AG20443 (cell line): Measurements from ENCODE around the gene CCS.
A peak's percentile ranks its signal among the peaks of the same experiment; 100 is the strongest.
"Not testable (repeated sequence)": the region's sequence is repeated elsewhere in the genome, so short reads cannot be mapped to it uniquely, and the experiment has no call there.

Experiments
- DNase-seq: peaks from one replicate; pipeline ENCODE4 v3.0.0; 2012; ENCODE audit warnings: low spot score, mixed read lengths

Gene CCS, protein sequence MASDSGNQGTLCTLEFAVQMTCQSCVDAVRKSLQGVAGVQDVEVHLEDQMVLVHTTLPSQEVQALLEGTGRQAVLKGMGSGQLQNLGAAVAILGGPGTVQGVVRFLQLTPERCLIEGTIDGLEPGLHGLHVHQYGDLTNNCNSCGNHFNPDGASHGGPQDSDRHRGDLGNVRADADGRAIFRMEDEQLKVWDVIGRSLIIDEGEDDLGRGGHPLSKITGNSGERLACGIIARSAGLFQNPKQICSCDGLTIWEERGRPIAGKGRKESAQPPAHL

DNA sequence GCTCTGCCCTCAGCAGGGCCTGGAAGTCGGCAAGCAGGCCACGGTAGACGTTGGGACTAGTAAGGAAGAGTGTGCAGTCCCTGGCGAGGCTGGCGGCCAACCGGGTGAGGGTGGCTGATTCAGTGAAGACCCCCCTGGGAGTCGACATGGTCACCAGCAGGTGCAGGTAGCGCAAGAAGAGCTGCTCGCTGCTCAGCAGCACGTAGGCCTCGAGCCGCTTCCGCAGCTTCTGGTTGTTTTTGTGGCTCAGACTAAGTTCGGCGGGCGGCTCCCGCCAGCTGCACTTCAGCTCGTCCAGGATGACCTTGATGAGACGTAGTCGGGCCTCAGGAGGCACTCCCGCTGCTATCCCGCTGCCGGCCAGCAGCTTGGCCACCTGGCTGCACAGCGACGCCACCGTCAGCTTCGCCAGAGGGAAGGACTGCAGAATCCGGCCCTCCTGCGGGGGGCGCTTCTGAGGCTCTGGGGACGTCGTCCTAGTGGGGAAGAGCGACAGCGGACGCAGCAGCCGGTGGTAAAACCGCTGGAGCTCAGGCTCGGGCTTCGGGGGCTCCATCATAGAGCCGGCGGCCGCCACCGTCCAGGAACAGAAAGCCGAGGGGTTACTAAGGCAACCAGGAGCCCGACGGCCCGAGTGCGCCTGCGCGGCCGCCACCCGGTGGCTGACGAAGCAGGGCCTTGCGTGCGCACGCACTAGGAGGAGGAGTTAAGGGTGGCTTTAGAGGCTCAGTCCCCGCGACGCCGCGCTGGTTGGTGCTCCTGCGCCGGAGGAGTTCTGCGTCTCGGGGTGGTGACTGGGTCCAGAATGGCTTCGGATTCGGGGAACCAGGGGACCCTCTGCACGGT, at the start of gene CCS, which contains the start of gene CCDC87:
Gene CCS, plus strand, starts transcription at position 729 of the 846 bp plus-strand sequence. Its CDS starts 77 bp downstream, at position 806.
Gene CCDC87, minus strand, starts transcription at position 607 of the 846 bp plus-strand sequence. Its CDS starts 48 bp downstream, at position 559.
- DNase-seq: peak; percentile 100

DNA sequence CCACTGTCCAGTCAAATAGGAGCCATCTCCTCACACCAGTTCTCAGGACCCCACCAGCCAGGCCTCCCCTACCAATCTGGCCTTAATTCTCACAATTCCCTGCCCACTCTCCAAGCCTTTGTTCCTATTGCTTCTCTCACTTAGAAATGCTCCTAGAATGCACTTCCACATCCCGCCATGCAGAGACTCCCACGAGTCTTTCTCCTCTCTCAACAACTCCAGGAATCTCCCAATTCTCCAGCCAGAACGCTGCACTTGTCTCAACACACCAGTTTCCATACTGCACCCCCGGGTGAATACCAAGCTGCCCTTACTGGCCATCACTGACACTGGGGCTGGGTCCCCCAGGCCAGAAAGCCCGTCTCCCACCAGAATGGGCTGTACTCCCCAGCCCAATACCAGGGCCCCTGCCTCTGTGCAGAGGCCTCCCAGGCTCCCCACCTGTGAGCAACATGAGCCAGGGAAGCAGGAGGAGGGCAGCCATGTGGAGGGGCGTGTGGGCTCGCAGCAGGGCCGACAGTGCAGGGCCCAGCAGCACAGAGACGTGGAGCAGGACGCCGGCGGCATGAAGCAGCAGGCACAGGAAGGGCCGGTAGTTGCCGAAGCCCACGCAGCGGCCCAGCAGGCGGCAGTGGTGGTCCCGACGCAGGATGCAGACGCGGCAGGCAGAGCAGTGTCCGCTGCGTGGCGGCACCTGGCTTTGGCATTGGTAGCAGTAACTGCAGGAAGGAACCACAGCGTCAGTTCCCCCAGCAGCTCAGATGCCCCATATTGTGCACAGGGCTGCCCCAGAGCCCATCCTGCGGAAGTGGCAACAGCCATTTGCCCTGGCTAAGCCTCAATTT, 49.5 kb upstream of the CCS start:
- no peak for DNase-seq

DNA sequence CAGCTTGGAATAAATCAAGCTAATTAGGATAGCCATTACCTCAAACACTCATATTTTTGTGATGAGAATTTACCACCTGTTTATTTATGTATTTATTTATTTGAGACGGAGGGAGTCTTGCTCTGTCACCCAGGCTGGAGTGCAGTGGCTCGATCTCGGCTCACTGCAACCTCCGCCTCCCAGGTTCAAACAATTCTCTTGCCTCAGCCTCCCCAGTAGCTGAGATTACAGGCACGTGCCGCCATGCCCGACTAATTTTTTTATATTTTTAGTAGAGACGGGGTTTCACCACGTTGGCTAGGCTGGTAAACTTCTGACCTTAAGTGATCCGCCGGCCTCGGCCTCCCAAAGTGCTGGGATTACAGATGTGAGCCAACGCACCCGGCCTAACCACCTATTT, 48.0 kb upstream of the CCS start:
- DNase-seq: not testable (repeated sequence)

DNA sequence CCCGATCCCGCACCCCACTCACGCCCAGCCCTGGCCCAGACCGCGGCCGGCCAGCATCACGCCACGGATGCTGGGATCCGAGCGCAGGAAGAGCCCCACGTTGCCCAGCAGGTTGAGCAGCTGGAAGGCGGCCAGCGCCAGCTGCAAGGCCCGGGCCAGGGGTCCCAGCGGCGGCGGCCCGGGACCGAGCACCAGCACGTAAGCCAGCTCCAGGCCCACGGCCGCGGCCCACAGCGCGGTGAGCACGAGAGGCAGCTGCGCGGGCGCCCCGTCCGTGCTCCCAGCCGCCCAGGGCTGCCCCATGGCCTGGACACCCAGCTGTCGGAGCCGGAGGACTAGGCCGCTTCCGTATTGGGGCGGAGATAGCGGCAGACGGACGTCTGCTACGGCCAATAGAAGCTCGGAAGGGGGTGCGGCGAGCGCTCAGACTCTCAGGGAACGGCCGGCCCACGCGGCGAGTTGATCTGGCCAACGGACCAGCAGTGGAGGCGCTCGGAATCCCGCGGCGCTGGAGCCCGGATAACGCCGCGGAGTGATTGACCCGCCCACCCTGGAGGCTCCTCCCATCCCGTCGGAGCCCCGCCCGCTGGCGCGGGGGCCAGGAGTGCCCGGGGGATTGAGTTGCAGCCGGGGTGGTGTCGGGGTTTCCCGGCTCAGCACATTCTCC, 47.2 kb upstream of the CCS start, which contains the start of gene ZDHHC24:
Gene ZDHHC24, minus strand, starts transcription at position 348 of the 667 bp plus-strand sequence. Its CDS starts 45 bp downstream, at position 303.
- DNase-seq: peak; percentile 99

DNA sequence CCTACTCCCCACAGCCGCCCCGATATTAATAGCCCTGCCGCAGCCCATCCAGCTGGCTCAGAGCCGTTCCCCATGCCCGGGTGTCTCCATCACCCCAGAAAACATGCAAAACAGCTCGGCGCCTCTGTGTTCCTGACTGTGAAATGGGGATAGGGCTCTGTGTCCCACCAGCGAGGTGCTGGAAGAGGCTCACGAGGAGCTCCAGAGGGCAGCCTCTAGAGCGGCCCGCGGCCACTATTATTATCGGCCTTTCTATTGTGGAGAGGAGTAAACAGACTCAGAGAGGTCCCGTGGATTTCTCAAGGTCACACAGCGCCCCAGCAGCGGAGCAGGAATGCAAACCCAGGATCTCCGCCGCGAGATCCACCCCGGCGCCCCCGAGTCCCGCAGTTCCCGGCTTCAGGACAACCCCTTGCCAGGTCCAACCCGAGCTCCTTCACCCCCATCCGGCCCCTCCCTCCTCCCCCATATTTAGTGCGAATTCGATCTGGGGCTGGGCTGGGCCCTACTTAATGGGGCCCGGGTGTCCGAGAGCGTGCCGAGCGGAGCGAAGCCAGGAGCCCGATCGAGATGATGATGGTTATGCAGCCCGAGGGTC, 46.5 kb upstream of the CCS start, which contains the start of gene ACTN3:
Gene ACTN3, plus strand, starts transcription at position 536 of the 598 bp plus-strand sequence. Its CDS starts 35 bp downstream, at position 571.
- peak; percentile 43 for DNase-seq

DNA sequence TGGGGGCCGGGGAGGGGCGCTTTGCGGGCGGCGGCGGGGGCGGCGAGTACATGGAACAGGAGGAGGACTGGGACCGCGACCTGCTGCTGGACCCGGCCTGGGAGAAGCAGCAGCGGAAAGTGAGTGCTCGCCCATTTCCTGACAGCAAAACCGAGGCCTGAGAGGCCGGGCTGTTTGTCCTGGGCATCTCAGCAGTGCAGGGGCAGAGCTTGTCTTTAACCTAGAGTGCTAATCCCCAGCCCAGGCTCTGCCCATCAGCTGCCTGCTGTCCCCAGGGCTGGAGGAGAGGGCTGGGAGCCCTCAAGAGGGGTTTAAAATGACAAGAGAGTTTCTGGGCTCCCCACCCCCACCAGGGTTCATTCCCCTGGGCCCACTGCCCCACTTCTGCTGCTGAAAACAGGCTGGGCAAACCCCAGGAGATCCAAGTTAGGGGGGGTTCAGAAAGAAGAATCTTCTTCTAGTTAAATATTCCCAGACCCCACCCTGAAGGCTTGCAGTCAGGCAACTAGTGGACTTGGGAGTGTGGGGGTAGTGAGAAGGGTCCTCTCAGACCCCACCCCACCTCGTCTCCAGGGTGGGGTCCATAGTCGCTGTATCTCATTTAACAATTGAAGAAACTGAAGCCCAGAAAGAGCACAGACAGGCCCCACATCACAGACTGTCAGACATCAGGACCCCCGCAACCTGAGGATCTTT, 45.9 kb upstream of the CCS start:
- DNase-seq: no peak

DNA sequence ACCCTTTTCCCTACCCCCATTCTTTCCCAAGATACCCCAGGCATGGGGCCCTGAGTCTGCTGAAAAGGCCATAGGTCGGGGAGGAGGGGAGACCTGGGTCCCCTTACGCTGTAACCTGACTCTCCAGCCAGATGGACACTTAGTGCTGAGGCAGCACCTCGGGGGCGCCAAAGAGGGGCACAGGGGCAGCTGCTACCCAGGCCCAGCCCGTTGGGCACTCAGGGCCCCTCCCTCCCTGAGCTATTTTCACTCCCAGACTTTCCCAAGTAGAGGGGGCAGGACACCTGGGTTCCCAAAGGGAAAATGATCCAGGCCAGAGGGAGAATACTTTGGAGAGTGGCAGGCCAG, 45.3 kb upstream of the CCS start:
- no peak for DNase-seq

DNA sequence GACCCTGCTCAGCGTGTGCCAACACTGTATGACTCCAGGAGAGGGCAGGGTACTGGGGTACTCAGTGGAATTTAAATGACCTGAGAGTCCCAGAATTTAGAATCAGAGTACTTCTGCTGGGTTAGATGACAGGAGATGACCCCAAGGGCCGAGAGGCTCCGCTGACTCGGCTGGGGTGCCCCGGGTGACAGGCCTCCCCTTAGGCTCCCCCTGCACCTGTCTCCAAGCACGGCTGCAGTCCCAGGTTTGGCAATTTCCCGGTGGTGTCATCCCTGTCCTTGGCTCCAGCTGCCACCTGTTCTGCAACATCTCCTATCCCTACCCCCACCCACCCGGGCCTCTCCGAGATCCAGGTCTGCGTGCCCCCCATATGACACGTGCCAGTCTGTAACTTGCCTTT, 44.9 kb upstream of the CCS start:
- no peak for DNase-seq

DNA sequence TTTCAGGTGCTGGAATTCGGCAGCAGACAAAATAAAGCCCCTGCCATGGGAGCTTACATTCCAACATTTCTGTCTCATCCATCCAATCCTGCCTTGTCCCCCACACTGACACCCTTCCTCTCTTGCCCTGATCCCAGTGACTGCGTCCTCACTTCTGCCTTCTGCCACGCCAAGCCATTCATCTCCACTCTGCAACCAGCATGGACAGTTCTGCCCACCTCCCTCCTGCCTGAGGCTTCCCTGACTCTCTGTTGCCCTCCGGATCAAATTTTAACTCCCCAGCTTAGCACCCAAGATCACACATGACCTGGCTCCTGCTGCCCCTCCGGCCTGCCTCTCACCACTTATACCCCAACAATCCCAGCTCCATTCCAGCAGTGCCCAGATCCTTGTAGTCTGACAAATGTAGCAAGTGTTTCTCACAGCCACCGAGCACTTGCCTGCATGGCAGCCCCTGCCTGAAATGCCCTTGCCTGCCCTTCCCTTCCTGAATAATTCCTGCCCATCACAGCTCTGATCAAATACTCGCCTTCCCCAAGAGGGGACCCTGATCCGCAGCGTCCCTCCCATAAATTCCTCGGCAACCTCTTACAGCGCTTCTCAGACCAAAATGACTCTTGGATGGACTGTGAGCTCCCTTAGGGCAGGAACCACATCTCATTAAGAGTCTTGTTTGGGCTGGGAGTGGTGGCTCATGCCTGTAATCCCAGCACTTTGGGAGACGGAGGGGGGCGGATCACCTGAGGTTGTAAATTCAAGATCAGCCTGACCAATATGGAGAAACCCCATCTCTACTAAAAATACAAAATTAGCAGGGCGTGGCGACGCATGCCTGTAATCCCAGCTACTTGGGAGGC, 44.0 kb upstream of the CCS start:
- no peak for DNase-seq

DNA sequence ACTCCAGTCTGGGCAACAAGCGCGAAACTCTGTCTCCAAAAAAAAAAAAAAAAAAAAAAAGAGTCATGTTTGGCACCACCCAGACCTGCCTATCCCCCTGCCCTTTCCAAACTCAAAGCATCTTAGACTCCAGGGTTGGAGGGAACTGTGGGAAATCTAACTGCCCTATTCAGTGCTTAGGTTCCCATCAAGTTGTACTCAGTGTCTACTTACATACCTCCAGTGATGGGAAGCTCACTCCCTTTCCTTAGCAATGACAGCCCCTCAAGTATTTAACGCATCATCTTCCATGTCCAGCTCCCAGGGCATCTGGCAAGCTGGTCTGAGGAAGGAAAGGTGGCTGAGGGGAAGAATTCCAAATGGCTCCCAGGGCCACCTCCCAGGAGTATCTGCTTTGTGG, 43.3 kb upstream of the CCS start:
- no peak for DNase-seq

DNA sequence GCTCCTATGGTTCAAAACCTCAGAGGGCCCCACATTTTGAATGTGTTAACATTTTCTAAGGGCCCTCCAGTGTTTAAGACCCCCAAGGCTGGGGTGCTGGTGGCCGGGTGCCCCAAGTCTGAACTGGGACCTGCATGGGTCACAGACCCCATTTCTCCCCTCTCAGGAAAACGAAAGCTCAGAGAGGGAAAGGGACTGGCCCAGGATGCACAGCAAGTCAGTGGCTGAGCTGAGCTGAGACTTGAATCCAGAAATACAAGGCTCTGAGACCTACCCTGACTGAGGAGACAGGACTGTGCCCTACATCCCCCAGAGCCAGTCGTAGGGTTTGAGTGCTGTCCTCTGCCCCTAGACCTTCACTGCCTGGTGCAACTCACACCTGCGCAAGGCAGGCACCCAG, 42.1 kb upstream of the CCS start:
- no peak for DNase-seq

DNA sequence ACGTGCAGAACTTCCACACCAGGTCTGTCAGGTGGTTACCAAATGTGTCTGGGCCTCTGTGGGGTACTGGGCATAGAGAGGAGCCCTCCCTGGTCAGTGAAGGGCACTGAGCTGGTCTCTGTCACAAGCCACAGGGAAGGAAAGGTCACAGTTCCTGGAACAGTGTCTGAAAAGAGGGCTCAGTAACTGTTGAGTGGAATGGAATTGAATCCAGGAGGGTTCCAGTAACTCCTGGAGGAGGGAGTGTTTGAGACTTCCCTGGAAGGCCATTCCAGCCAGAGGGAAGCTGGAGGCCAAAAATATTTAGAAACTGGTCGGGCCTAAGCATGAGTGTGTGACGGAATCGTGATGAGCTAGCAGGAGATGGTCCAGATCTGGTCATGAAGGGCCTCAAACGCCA, 38.4 kb upstream of the CCS start:
- no peak for DNase-seq

DNA sequence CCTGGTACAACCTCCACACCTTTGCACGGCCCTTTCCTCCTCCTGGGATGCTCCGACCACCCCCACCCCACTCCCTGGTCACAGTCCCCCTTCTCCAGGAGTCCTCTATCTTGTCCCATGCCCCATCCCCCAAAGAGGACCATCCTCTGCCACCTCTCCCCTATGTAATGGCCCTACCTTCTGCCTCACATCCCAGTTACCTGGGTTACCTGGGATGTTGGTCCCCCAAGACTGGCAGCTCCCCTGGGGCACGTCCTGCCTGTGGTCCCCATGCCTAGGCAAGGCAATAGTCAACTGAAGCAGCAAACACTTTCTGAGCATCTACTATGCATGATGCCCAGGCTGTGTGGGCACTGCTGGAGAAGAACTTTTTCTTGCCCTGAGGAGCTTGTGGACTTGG, 37.6 kb upstream of the CCS start:
- no peak for DNase-seq

DNA sequence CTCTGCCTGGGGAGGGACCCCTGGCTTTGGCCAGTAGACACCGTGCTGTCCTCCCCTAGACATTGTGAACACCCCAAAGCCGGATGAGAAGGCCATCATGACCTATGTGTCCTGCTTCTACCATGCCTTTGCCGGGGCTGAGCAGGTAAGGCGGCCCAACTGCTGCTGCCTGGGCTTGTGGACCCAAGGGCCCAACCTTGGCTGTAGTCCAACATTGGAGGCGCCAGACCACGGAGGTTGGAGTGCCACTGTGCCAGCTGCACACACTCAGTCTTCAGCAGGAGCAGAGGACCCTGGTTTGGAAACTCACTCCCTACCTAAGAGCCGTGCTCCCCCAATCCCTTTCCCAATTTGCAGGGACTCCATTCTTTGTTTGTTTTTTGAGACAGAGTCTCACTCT, 36.9 kb upstream of the CCS start:
- no peak for DNase-seq

DNA sequence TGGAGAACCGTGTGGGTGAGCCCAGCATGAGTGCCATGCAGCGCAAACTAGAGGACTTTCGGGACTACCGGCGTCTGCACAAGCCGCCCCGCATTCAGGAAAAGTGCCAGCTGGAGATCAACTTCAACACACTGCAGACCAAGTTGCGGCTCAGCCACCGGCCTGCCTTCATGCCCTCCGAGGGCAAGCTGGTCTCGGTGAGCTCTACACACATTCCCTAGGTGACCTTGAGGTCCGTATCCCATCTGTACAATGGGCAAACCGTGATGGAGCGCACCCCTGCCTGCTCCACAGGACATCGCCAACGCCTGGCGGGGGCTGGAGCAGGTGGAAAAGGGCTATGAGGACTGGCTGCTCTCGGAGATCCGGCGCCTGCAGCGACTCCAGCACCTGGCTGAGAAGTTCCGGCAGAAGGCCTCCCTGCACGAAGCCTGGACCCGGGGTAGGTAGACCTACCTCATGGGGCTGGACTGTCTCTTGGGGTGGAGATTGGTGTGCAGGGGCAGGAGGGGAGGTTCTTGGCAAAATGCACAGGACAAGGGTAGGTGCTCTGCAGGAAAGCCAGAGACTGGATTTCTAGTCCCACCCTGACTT, 35.2 kb upstream of the CCS start:
- DNase-seq: no peak

DNA sequence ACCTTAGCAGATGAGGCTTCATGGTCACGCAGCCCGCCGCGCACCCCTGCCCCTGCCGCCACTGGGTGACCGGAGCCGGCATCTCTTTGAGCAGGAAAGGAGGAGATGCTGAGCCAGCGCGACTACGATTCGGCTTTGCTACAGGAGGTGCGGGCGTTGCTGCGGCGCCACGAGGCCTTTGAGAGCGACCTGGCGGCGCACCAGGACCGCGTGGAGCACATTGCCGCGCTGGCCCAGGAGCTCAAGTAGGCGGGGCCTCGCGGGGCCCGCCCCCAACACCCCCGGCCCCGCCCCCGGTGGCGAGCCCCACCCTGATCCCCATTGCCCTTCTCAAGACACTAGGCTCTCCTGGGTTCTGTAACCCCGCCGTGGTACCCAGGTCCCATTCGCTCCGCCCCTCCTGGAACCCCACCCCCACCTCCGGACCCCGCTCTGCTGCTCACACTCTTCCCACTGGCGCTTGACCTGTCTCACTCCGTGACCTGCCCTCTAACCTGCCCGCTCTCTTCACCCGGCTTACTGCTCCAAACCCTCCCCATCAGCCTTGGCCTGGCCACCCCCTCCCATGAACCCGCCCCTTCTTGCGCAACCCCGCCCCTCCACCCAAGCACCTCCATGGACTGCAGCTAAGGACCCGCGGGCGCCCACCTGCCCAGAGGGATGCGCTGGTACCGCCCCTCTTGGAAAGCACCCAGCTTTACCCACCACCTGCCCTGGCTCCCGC, 33.7 kb upstream of the CCS start:
- peak; percentile 66 for DNase-seq

DNA sequence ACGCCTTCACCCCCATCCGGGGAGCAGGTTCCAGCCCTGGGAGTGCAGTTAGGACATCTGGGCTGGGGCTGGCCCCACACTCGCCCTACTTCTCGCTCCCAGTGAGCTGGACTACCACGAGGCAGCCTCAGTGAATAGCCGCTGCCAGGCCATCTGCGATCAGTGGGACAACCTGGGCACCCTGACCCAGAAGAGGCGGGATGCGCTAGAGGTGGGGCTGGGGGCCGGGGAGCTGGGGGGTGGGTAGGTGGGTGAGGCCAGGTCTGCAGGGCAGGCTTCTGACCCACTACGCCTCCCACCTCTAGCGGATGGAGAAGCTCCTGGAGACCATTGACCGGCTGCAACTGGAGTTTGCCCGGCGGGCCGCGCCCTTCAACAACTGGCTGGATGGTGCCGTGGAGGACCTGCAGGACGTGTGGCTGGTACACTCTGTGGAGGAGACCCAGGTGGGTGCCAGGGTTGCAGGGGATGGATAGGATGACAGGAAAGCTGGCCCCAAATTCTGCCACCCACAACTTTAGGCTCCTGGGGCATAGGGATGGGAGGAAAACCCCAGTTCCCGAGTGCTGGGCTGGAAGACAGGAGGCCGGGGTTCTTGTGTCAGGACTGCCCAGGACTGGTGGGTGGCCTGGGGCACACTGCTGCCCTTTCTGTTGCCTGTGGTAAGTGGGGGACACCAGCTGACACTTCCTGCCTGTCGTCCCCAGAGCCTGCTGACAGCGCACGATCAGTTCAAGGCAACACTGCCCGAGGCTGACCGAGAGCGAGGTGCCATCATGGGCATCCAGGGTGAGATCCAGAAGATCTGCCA, 32.9 kb upstream of the CCS start:
- no peak for DNase-seq
